Inflammatory macrophage (primary cell): ENCODE measurements around the gene KCNK18.

Experiments used
- DNase-seq, 2 donors: peaks; one replicate each; pipeline ENCODE4 v3.0.0-alpha.2; 2020 to 2022

Gene KCNK18

DNA sequence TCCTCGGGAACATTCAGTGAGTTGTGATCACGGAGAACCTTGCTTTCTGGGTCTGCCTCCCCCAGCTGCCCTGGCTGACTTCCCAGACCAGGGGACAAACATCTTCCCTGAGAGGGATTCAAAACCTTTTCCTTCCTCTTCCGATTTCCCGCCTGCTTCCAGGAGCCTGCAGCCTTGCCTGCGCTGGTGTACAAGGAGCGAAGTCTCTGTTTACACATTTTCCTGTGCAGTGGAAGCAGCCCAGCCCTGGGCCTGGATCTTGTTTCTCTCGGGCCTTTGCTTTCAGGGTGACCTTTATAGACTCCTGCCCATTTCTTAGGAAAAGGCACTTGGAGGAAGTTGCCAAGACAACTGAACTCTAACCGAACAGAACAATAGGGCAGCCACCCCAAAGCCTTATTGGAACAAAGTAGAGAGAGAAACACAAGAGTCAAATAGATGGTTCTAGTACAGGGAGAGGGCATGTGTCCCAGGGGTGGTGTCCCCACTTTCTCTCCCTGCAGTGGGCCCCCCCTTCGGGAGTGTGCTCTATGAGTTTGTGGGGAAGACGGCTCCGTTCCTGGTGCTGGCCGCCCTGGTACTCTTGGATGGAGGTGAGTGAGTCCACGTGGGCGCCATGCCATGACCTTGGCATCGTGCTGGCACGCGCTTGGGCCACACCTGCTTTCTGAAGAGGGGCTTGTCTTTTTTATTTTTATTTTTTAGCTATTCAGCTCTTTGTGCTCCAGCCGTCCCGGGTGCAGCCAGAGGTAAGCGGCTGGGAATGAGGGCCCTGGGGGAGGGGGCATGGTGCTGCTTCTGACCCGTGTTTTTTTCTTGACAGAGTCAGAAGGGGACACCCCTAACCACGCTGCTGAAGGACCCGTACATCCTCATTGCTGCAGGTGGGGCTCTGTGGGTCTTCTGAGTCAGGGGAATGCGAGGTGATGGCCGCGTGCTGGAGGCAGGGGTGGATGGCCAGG is 57.8 kb downstream of the KCNK18 start:
- DNase-seq = no peak

GRCh38 chr10:117255835-117256460 is 58.7 kb downstream of the KCNK18 start:
- no peak for DNase-seq

DNA sequence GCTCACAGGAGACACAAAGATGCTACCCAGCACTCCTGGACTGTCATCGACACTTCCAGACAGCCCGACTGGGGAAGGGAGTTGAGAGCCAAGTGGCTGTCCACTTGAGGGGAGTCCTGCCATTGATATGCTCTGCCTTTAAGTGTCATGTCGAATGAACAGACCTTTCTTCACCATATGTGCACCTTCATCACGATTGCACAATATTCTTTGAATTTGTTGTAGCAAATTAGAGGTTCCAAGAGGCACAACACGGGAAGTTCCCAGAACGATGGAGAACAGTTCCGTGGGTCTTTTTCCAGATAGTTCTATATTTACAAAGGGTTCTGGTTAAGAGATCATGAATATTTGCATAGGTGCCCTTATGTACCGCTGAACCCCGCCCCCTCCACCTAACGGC is 59.6 kb downstream of the KCNK18 start:
- no peak for DNase-seq

GRCh38 chr10:117257721-117258120 is 60.4 kb downstream of the KCNK18 start:
- DNase-seq = no peak

DNA sequence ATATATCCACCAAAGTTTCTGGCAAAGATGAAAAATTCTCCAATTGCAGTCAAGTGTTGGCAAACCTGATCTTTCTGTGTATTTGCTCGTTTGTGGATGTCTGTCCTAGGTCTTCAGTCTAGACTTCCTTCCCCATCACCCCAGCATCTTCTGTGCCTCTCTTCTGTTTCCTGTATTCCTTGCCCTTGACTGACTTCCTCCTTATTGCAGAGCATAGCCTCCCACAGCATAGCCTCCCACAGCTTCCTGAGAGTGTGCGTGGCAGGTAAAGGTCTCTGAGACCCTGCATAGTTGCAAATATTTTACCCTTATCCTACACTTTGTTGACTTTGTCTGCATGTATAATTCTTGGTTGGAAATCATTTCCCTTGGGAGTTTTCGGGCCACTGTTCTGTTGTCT is 62.0 kb downstream of the KCNK18 start:
- peak; percentile 46 to 48 for DNase-seq
